ENCODE data around the gene IRX4.

The IRX4 gene

DNA sequence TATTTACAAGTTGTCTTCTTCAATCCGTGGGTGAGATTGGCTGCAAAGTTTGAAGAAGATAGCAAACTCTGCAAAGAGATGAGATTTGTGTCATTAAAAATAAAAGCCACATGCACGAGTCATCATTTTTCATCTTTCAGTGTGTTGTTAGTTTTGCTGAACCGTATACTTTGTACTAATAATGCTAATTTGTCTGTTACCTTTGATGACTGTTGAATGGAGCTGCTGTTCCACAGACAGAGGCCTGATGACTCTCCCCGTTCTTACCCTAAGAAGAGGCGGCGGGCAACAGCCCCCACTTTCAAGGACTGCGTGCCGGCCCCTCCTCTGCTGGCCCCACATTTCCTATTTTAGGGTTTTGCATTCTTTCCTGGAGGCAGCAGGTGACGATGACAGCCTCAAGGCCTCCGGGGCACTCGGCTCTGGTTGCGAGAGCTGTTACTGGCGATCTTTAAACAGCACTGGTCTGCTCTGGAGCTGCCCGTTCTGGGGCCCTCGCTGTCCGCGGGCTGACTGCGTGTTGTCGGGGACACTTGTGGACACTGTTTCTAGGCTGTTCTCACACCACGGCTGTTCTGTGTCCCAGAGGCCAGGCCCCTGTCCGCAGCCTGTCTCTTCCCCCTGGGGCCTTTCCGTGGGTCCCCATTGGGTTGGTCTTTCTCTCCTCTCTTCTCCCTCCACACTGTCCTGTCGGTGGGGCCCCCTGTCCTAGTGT is 46.4 kb downstream of the IRX4 start:
- no peak for DNase-seq (ENCODE audit: low spot score)

DNA sequence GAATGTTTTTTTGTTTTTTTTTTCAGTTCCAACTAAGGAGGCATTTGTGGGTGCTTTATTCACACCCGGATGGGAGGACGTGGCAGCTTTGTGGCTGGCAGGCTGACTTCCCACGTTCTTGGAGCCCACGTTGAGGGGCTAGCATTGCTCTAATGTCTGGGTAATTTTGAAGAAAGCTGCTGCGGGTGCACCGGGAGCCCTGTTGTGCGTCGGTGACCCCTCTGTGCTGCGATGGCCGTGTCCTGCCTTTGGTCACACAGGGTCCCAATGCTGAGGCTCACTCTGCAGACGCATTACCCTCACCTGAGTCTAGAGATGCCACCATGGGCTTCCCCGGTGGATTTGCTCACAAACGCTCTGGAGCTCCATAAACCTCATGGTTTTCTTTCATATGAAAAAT is 47.3 kb downstream of the IRX4 start:
- DNase-seq (ENCODE audit: low spot score): peak; percentile 50

DNA sequence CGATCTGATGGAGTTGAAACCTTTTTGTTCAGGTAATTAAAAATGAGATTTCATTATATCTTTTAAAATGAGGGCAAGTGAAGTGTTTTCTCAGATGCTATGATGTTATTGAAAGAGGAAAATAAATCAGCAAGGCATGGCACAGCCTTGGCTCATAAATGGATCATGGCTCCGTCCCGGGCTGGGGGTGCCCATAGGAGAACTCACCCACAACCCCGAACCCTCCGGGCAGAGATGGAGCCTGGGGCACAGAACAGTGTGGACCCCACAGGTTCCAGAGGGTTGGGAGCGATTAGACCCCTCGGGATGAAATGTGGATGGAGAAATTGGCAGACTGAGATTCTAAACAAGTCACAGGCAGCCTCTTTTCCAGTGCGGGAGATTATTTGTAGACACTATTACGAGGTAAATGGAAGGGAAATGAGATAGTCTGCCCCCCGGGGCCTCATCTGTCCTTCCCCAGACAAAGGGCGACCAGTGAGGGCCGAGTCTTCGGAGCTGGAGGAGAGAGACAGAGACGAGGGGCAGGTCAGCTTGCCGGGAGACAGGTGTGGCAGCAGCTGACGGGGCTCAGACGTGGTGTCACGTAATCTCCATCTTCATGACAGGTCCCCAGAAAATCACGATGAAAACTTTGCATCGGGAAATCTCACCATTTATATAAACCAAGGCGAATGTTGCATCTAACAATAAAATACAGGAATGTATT is 47.9 kb downstream of the IRX4 start:
- peak; percentile 60 for DNase-seq (ENCODE audit: low spot score)

DNA sequence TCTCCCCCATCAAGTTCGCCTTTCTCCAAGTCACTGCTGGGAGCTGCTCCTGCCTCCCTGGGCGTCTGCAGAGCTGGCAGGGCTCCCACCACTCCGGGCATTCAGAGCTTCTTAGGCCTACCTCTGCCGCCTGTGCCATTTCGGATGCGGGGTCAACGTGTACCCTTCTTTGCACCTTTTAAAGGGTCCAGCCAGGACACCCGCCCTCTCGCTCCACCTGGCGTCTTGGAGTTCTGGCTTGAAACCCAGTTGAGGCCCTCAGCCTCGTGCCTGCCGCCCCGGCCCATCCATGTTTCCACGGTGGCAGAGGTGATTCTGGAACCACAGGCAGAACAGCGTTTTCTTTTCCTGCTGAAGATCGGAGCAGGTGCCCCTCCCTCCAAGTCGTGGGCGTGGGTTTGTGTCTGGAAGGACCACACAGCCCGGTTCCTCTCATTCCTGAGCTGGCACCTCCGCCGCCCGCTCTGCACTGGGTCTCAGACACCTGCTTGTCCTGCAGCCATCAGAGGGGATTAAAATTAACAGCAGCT is 48.6 kb downstream of the IRX4 start:
- DNase-seq (ENCODE audit: low spot score): no peak

DNA sequence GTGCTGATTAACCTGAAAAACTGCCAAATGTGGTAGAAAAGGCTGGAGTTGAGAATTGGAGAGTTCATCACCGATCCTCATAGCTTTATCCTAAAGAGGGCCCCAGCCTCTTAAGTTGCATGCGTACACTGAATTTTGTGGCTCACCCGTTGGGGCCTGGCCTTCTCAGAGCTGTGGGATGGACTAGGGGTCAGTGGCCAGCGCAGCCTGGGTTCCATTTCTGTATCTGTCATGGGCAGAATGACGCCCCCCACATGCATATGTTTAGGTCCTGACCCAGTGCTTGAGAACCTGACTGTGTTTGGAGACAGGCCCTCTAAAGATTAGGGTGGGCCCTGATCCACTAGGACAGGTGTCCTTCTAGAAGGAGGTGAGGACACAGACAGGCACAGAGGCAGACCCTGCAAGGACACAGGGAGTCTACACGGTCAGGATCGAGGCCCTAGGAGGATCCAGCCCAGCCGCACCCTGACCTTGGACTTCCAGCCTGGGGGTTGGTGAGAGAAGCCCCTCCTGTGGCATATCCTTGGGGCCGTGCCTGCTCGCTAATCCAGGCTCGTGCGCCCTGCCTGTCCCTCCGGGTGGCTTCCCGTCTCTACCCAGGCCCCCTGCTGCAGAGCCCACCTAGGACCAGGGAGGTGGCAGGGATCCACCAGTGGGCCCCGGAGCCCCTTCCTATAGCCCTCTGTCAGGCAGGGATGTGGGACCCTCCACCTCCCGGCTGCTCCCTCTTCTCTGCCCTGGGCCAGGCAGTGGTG is 49.3 kb downstream of the IRX4 start:
- no peak for DNase-seq (ENCODE audit: low spot score)

DNA sequence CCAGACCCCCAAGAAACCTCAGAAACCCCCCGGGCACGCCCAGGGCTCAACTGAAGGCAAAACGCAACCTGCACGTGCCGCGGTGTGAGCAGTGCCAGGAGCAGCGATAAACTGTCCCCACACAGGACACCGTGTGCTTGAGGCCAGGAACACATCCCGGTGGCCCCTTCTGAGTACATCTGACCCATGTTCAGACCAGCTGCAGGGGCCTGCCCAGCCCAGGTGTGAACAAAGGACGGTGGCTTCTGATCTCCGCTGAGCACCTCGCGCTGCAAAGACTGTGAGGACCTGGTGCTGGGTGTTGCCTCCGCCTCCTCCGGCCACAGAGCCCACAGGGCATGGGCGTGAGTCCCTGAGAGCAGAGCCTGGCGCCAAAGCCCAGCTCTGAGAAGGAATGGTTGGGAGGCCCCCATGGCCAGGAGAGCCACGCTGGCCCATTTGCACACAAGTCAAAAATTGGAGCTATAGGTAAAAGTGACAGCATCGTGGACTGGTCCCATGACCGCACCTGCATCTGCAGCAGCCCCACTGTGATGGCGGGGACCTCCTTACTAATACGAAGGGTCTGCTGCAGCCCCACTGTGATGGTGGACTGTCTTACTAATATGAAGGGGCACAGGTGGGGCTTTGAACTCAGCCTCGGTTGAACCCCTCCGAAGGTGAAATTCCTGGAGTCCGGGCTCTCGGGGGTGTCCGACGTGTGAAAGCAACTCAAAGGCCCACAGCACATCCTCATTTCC is 50.0 kb downstream of the IRX4 start:
- DNase-seq (ENCODE audit: low spot score): no peak

DNA sequence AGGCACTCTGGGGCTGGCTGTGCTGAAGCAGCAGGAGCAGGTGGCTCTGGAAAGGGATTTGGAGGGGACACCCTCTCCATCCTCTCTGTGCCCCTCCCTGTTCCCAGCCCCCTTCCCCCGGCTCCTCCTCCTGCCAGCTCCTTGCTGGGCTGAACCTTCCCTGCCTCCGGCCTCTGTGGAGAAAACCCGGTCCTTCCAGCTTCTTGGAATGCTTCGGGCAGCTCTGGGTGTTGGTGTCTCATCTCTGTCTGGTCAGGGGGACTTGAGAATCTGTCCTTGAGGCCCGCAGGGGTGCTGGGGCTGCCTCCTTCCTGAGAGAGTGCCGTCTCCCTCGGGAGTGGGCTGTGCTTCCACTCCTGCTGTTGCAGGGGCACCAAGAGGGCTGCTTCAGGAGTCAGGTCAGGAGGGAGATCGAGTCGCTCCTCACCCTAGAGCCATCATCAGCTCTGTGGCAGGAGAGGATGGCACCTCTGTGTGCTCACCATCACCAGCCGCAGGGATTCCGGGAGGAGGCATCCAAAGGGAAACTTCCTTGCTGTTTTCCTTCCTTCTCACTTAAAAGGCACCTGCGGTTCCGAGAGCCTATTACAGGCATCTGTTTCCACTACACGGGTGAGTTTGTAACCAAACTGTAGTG is 50.9 kb downstream of the IRX4 start:
- DNase-seq (ENCODE audit: low spot score): peak; percentile 61

DNA sequence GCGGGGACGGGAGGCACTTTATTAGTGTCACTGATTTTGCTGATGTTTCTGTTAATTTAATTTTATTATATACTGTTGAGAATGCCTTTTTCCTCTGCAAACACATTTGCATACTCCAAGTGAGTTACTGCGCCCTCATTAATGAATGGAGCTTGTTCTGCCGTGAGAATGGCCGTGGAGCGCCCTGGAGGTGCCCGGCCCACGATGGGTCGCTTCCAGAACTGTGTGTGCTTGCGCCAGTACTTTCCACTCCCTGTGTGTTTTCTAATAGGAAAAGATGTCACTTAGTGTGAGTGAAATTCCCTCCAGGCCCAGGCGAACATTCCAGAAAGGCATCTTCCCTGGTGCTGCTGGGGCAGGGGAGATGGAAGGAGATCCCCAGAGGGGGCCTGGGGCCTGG is 51.5 kb downstream of the IRX4 start:
- no peak for DNase-seq (ENCODE audit: low spot score)

DNA sequence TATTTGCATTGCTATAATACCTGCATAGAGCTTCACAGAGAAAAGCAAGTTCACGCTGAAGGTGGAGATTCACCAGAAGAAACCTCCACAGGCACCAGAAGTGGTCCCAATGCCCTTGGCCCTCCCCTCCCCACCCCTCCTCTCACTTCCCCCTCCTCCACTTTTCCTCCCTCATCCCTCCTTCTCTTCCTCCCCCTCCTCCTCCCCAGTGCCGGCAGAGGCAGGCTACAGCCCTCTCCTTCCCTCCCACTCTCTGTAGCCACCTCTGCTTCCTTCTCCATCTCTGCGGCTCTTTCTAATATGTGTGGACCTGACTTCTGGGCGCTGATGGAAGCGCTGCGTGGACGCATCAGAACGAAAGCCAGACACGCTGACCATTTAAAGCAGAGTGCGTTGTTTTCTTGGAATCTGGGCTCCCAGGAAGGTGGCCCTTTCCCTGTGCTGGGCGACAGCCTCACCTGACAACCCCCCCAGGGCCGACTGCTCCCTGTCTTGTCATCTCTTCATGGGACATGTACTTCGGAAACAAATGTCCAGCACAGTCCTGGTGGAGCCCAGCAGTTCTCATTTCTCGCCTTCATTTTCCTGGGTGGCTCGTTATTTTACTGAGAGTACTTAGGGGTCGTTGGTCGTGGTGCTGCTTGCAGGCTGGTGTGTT is 52.0 kb downstream of the IRX4 start:
- no peak for DNase-seq (ENCODE audit: low spot score)

DNA sequence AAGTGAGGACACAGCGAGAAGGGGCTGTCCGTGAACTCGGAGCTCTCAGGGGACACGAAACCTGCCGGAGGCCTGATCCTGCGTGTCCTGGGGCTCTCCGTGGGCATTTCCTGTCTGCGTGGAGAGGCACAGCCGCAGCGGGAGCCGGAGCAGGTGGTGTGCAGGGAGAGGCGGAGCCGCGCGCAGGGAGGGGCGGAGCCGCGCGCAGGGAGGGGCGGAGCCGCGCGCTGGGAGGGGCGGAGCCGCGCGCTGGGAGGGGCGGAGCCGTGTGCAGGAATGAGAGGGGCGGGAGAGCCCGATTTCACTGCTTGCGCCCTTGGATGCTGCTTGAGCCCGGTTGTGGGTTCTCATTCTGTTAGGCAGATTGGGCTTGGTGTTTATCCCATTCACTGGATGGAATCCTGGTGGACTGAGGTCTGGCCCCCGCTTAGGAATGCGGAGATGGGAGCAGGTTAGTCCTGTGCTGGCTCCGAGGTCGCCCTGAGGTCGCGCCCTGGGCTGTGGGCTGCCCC is 54.8 kb downstream of the IRX4 start:
- no peak for DNase-seq (ENCODE audit: low spot score)

Measured in left forelimb (tissue), 1 donor.